Activated naive CD4-positive, alpha-beta T cell treated with Interleukin-2 at 50 U/mL for 16 hours (primary cell): ENCODE measurements around the gene STAT3.
"Not testable (repeated sequence)": the region's sequence is repeated elsewhere in the genome, so short reads cannot be mapped to it uniquely, and the experiment has no call there.

Source experiments
- DNase-seq: peaks from one replicate; pipeline ENCODE4 v3.0.0-alpha.2; 2020

STAT3 gene

GRCh38 chr17:42312285-42313130 lies 75.7 kb downstream of the STAT3 start:
- DNase-seq, result peak; percentile 78

GRCh38 chr17:42312035-42312284 lies 76.3 kb downstream of the STAT3 start:
- no peak for DNase-seq

- no peak for DNase-seq
Observed at GRCh38 chr17:42311240-42312034, 76.8 kb downstream of the STAT3 start.

- no peak for DNase-seq
Observed at GRCh38 chr17:42310787-42311215, 77.4 kb downstream of the STAT3 start.

GRCh38 chr17:42309986-42310786 lies 78.1 kb downstream of the STAT3 start:
- no peak for DNase-seq

GRCh38 chr17:42309142-42309541 lies 79.1 kb downstream of the STAT3 start:
- no peak for DNase-seq

GRCh38 chr17:42308446-42308845 lies 79.8 kb downstream of the STAT3 start:
- DNase-seq, result no peak

- DNase-seq, result no peak
Observed at GRCh38 chr17:42307362-42307927, 80.8 kb downstream of the STAT3 start.

GRCh38 chr17:42306385-42306667 lies 81.9 kb downstream of the STAT3 start:
- no peak for DNase-seq

- DNase-seq, result no peak
Observed at GRCh38 chr17:42305543-42306384, 82.5 kb downstream of the STAT3 start.

GRCh38 chr17:42305031-42305330 lies 83.3 kb downstream of the STAT3 start:
- not testable (repeated sequence) for DNase-seq

- no peak for DNase-seq
Observed at GRCh38 chr17:42304187-42305030, 83.8 kb downstream of the STAT3 start.

GRCh38 chr17:42303694-42304093 lies 84.5 kb downstream of the STAT3 start:
- no peak for DNase-seq

- DNase-seq, result no peak
Observed at GRCh38 chr17:42301022-42301421, 87.2 kb downstream of the STAT3 start.

- not testable (repeated sequence) for DNase-seq
Observed at GRCh38 chr17:42299913-42300312, 88.3 kb downstream of the STAT3 start.

GRCh38 chr17:42299361-42299760 lies 88.9 kb downstream of the STAT3 start:
- not testable (repeated sequence) for DNase-seq

- not testable (repeated sequence) for DNase-seq
Observed at GRCh38 chr17:42297775-42298174, 90.5 kb downstream of the STAT3 start.

- no peak for DNase-seq
Observed at GRCh38 chr17:42296012-42296411, 92.2 kb downstream of the STAT3 start.

GRCh38 chr17:42294469-42295398 lies 93.5 kb downstream of the STAT3 start:
- no peak for DNase-seq

GRCh38 chr17:42291129-42291528 lies 97.1 kb downstream of the STAT3 start:
- no peak for DNase-seq
